Endometrial microvascular endothelial cells (primary cell): Measurements from ENCODE around the gene H6PD. TPM values are rescaled to one million over a fixed set of nuclear protein-coding genes. Genes with fewer than 3 reads are reported as not detected.
"Not testable (repeated sequence)": the region's sequence is repeated elsewhere in the genome, so short reads cannot be mapped to it uniquely, and the experiment has no call there.

Experiments used
- in situ Hi-C: cut with HindIII; loops from 2 replicates; pipeline ENCODE4 v1.10.0; 2017; ENCODE audit warnings: low sequenced_read_pairs, low pct_unique_long_range_greater_than_20kb; ENCODE audit errors: inconsistent ontology term
- total RNA-seq: library from RNA; depleted of rRNA; stranded (reverse); fragments of >200 nt; gene quantifications from one replicate; pipeline ENCODE4 v1.2.3, GENCODE V29; 2015; ENCODE audit errors: inconsistent ontology term

Gene H6PD
- total RNA-seq, 1 donor from 2014 or later = 22.4 TPM

DNA sequence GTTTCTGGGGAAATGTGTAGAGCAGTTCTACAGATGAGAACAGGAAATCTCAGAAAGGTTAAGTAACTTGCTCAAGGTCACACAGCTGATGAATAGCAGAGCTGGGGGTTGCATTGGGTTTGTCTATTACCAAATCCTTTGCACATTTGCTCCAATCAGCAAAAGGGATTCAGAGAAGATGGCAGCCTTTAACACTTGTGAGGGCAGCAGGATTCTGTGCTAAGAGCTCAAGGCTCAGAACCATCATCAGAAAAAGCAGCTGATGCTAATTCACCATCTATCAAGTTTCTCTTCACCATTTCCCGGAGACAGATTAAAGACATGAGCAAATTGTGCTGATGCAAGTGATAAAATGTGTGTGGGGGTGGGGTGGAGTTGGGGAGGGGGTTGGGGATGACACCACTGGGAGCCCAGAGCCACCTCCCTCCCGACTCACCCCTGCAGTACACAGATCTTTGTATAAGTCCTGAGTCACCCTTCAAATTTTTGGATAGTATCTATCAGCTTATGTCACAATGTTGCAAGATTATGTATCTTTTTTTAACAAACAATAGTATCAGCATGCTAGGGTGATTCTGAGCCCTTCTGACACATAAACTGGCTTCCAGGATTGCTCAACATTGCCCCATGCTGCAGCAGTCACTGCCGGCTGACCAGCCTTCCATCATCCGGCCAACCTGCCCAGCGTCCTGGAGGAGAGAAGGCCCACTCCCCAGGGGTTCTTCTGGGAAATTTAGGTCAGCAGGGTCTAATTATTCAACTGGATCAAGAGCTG is 55.3 kb downstream of the H6PD start:
- in situ Hi-C loops = no loop called here

GRCh38 chr1:9291914-9292360 is 57.4 kb downstream of the H6PD start:
- in situ Hi-C loops = no loop called here

- in situ Hi-C loops = no loop called here
Measured at GRCh38 chr1:9292361-9293240, 58.0 kb downstream of the H6PD start, which contains the start of gene SPSB1. Gene SPSB1 (plus strand): TSS chr1:9292894. CDS start chr1:9355892, 62,998 bp downstream.

DNA sequence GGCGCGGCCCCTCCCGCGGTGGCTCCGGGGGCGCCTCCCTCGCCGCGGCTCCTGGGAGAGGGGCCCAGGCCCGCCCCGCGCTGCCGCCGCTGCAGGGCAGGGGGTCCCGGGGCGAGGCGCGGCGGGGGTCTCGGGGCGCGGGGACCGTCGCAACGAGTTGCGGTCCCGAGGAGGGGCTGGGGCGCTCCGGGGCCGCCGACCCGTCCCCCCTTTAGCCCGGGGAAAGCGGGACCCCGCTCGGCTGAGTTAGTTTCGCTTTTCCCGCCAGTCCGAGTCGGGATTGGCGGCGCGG is 58.6 kb downstream of the H6PD start:
- in situ Hi-C loops = no loop called here

DNA sequence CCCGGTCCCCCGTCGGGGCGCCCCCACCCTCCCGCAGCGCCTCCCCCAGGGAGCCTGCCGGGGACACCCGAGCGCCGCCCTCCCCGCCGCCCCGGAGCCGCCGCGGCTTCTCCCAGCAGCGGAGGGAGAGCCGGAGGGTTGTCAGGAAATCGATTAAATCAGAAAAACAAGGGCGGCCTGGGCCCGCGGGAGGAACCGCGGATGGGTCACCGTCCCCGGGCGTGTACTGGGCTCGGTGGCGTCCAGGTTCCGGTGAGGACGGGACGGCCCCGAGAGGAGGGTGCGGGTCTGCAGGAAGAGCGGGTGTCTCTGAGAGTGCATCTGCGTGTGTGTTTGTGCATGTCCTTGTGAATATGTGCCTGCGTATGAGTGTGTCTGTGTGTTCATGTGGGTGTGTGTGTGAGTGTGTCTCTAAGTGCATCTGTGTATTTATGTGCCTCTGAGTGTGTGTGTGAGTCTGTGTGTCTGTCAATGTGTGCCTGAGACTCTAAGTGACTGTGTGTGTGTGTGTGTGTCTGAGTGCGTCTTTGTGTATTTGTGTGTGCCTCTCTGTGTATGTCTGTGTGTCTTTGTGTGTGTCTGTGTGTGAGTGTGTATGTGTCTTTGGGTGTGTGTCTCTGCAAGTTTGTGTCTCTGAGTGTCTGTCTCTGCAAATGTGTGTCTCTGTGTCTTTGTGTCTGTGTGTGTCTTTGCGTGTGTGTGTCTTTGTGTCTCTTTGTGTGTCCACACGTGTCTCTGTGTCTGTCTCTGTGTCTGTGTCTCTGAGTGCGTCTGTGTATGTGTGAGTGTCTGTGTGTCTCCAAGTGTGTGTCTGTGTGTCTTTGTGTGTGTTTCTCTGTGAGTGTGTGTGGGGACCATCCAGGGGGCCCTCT is 59.2 kb downstream of the H6PD start:
- in situ Hi-C loops = no loop called here

GRCh38 chr1:9294405-9294773 is 59.8 kb downstream of the H6PD start:
- in situ Hi-C loops = no loop called here

DNA sequence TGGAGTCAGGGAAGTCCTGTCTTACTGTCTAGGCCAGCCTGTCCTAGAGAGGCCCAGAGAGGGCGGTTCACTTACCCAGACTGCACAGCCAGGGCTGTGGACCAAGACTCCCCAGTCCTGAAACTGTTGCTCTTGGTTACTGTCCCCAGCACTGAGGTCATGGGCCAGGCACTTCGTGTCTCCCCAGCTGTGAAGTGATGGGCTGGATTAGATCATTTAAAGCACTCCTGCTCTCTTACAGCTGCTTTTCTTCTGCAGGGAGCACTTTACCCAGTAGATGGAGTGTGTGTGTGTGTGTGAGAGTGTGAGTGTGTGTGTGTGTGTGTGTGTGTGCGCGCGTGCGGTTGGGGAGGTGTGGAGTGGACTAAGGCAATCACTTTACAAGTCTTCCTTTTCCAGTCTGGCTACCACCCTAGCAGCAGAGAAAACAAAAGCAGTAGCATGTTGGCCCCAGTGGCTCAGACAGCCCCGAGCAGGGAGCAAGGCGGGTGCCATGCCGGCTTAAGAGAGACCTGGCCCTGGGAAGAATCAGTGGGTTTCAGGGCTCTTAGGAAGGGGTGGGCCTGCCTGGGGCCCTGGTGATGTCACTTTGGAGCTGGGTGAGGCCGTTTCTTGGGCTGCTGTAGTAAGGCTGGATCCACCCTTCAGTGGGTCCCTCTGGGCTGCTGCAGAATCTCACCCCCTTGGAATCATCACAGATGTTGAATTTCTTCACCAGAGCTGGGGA is 60.5 kb downstream of the H6PD start:
- in situ Hi-C loops = no loop called here

- in situ Hi-C loops = no loop called here
Measured at GRCh38 chr1:9295884-9296283, 61.3 kb downstream of the H6PD start.

DNA sequence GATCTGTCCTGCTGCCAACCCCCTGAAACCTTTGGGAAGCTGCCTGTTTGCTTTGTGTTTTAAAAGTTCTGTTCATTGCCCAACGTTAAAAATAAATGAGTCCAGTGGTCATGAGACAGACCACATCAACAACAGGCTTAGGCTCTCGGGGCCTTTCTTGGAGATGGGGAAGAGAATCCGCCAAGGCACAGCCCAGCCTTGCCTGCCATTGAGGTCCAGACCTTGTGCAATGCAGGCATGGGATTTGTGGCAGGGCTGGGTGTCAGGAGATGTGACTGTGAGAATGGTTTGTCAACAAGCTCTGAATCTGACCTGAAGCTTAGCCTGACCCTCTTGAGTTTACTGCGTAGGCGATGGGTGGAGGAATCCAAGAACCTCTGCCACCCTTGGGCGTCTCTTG is 62.3 kb downstream of the H6PD start:
- in situ Hi-C loops = no loop called here

DNA sequence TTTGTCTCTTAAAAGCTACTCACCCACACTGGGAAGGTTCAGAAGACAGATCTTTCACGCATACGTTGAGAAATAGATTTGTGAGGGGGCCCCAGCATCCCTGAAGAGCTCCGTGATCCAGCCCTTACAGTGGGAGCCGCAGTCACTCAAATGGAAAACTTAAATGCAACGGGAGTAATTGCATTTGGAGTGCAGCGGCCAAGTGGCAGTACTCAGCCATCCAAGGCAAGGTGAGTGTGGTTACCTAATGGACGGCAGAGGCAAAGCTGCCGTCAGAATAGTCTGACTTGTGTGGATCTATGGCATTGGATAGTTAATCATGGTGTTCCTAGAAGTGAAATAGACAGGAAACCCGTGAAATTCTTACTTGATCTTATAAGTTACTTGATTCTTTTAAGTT is 63.3 kb downstream of the H6PD start:
- in situ Hi-C loops = no loop called here

DNA sequence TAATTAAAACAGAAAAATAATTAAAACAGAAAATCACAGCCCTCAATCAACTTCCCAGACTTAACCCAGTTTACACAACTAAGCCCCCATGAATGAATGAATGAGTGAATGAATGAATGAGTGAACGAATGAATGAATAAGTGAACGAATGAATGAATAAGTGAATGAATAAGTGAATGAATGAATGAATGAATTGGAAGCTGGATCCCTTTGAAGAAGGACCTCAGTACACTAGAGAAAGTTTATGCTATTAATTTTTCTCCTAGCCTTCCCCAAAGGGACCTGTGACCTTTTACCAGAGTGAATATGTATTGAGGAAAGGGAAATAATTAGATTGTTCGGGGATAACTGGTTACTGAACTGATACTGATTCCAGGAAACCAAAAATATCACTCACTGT is 63.7 kb downstream of the H6PD start:
- in situ Hi-C loops = no loop called here

DNA sequence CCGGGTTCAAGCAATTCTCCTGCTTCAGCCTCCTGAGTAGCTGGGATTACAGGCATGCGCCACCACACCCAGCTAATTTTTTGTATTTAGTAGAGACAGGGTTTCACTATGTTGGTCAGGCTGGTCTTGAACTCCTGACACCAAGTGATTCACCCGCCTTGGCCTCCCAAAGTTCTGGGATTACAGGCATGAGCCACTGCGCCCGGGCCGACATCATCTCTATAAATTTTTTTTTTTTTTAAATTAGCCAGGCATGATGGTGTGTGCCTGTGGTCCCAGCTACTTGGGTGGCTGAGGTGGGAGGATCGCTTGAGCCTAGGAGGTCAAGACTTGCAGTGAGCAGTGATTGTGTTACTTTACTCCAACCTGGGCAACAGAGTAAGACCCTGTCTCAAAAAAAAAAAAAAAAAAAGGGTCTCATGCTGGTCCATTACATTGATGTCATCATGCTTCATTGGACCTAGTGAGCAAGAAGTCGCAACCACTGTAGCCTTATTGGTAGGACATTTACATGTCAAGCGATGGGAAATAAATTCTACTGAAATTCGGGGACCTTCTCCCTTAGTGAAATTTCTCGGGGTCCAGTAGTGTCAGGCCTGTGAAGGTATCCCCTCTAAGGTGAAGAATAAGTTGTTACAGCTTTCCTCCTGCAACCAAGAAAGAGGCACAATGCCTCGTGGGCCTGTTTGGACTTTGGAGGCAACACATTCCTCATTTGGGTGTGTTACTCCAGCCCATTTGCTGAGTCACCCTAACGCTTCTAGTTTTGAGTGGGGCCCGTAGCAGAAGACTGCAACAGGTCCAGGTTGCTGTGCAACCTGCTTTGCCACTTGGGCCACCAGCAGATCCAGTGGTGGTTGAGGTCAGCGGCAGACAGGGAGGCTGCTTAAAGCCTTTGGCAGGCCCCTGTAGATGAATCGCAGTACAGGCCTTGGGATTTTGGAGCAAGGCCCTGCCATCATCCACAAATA is 65.3 kb downstream of the H6PD start:
- in situ Hi-C loops = not testable (repeated sequence)

GRCh38 chr1:9300573-9300972 is 66.0 kb downstream of the H6PD start:
- in situ Hi-C loops = no loop called here

DNA sequence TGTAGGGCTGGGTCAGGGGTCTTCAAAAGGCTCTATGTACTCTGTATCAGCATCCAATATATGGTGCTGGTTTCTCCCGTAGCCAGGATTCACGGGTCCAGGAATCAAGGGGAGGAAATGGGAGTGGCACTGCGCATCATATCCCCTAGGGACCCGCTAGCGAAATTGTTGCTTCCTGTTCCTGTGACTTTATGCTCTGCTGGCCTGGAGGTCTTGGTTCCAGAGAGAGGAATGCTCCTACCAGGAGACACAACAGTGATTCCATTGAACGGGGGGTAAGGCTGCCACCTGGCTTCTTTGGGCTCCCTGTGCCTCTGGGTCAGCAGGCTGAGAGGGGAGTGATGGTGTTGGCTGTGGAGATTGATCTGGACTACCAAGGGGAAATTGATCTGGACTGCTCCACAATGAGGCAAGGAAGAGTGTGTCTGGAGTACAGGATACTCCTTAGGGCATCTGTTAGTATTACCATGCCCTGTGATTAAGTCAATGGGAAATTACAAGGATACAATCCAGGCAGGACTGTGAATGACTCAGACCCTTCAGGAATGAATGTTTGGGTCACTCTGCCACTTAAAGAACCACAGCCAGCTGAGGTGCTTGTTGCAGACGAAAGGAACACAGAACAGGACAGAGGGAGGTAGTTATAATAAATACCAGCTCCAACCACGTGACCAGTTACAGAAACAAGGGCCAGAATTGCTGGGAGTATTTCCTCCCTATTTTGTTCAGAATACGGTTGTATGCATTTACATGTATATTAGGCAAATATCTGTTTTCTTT is 68.4 kb downstream of the H6PD start:
- in situ Hi-C loops = no loop called here

DNA sequence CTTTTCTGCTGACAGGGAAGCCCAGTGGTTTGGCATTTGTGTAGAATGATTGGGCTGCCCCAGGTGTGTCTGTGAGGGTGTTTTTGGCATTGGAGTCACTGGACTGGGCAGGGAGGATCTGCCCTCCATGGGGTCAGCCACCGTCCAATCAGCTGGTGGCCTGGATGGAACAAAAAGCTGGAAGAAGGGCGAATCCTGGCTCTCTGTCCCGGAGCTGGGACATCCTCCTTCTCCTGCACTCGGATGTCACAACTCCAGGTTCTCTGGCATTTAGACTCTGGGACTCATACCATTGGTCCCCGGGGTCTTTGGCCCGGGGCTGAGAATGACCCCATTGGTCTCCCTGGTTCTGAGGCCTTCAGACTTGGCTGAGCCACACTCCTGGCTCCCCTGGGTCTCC is 69.3 kb downstream of the H6PD start:
- in situ Hi-C loops = no loop called here

GRCh38 chr1:9305216-9305615 is 70.6 kb downstream of the H6PD start:
- in situ Hi-C loops = no loop called here

GRCh38 chr1:9306006-9306405 is 71.4 kb downstream of the H6PD start:
- in situ Hi-C loops = no loop called here
